ENCODE results near the gene KCNMA1.
"Not testable (repeated sequence)": the region's sequence is repeated elsewhere in the genome, so short reads cannot be mapped to it uniquely, and the experiment has no call there.

Gene KCNMA1

DNA sequence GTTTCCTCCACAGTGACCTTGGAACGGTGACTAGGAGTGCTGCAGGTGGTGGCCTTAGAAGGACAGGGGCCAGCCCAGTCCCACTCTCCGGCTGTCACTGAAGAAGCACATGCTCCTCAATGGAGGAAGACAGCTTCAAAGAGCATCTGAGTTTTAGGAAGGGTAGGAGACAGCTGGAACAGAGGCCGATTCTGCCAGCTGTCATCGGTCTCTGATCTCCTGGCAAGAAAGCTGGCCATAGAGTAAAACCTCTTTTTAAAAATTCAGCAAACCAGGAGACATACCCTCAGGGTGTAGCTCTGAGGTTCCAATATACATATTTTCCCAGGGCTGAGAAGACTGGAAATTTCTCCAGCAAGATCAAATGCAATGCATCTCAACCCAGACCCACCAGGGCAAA is 55.9 kb downstream of the KCNMA1 start:
- Mint-ChIP-seq H3K9me3 (no peaks in the 10 kb centered on the region), H3K27ac (no peak overlapping the region), H3K4me1 (no peaks in the 10 kb centered on the region), H3K4me3 (no peak overlapping the region), H3K36me3 (ENCODE audit: low read depth) (no peaks in the 10 kb centered on the region), H3K27me3 (no peaks in the 10 kb centered on the region)
- no peak for DNase-seq
- no peak for ATAC-seq

DNA sequence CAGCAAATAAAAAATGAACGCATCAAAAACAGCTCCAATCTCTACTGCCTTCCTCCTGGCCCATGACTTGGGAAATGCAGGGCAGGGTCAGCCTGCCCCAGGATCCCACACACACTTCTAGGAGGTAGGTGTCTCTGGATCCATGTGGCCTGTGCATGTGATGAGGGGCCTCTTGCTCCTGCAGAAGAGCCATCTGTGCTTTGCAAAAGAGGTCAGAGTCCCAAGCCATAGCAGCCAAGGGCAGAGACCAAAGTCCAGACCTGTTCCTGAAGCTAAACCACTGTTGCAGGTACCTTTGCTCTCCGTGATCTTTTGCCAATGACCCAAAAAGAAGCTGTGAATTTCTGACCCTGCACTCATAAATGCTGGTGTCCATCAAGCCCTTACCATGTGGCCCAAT is 57.1 kb downstream of the KCNMA1 start:
- Mint-ChIP-seq H3K27me3 (no peaks in the 10 kb centered on the region), H3K9me3 (no peaks in the 10 kb centered on the region), H3K36me3 (ENCODE audit: low read depth) (no peaks in the 10 kb centered on the region), H3K4me1 (no peaks in the 10 kb centered on the region), H3K27ac (no peak overlapping the region), H3K4me3 (no peak overlapping the region)
- no peak for DNase-seq
- ATAC-seq: no peak

DNA sequence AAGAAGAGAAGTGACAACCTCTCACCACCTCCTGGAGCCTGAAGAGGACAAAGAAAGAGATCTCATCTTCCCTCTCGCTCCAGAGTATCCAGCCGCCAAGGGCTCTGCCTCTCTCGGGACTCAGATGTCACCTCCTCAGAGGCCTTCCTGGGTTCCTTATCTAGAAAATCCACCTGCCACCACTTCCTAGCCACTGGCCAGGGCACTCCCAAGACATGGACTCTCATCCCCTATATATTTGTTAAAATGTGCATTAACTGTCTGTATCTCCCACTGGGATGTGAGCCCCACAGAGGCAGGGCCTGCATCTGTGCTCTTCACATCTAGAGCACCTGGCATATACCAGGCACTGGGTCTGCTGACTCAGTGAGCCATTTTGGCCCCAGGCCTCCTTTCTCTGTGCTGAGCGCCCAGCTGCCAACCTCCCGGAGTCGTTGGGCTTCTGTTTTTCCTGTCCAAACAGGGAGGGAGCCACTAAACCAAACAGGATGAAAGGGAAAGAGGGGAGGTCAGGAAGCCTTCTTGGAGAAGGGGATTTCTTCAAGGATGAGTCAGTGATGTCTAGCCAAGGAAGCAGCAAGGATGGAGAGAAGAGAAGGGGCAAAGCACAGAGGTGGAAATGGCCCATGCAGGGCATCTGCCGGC is 58.9 kb downstream of the KCNMA1 start:
- H3K36me3 Mint-ChIP-seq (ENCODE audit: low read depth): no peaks in the 10 kb centered on the region

DNA sequence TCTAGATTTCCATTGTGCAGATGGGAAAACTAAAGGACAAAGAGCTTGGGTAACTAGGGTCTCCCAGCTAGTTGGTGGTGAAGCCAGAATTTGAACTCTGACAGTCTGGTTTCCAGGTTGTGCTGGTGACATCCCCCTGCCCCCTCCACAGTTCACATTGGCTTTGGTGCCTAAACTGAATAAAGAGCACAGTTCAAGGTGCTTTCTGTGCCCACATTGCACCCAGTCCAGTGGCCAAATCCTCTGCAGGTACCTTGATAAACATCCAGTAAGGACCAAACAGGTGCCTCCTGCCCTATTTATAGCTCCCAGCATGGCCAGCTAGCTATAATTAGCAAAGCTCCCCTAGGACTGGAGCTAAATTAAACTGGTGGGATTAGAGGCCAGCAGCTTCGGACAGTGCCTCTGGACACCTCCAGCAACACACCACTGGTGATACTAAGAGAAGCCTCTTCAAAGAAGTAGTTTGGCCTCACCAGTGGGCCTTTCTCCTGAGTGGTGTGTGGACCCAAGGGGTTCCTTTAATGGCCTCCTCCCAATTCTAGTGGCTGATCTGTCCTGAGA is 59.9 kb downstream of the KCNMA1 start:
- Mint-ChIP-seq H3K4me3 (no peak overlapping the region), H3K9me3 (no peaks in the 10 kb centered on the region), H3K27ac (no peak overlapping the region), H3K4me1 (no peaks in the 10 kb centered on the region), H3K36me3 (ENCODE audit: low read depth) (no peaks in the 10 kb centered on the region), H3K27me3 (no peaks in the 10 kb centered on the region)
- DNase-seq (no peak), ATAC-seq (no peak)

More for the DNA sequence above, 58.9 kb downstream of the KCNMA1 start:
- H3K27me3 Mint-ChIP-seq: no peaks in the 10 kb centered on the region
- DNase-seq (no peak), ATAC-seq (no peak)
- H3K27ac Mint-ChIP-seq: no peak overlapping the region
- no peak overlapping the region for H3K4me3 Mint-ChIP-seq
- no peaks in the 10 kb centered on the region for H3K9me3 Mint-ChIP-seq
- no peaks in the 10 kb centered on the region for H3K4me1 Mint-ChIP-seq

DNA sequence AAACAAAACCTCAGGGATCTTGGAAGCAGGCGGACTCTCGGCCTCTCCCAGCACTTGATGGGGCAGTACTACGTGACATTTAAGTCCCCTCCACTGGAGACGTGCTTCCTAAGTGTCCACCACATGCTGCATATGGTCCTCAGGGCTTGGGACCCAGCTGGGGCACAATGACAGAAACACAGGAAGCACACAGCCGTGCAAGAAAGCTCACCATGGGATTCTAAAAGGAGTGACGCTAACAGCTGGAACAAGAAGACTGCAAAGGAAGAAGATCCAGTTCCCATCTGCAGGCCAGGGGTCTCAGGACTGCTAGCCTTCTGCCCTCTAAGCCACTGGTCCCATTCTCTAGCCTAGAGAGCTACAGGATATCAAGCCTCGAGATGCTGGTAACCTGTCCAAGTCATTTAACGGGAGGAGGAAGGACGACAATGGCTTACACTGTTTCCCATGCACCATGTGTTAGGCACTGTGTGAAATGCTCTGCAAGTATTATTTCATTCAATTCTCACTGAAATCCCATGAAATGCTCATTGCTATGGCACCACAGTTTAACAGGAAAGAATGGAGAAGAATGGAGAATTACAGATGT is 61.1 kb downstream of the KCNMA1 start:
- no peaks in the 10 kb centered on the region for H3K4me1 Mint-ChIP-seq
- H3K9me3 Mint-ChIP-seq: no peaks in the 10 kb centered on the region
- H3K27me3 Mint-ChIP-seq: no peaks in the 10 kb centered on the region
- no peak overlapping the region for H3K4me3 Mint-ChIP-seq
- H3K27ac Mint-ChIP-seq: no peak overlapping the region
- DNase-seq (no peak), ATAC-seq (no peak)
- H3K36me3 Mint-ChIP-seq (ENCODE audit: low read depth): no peaks in the 10 kb centered on the region

DNA sequence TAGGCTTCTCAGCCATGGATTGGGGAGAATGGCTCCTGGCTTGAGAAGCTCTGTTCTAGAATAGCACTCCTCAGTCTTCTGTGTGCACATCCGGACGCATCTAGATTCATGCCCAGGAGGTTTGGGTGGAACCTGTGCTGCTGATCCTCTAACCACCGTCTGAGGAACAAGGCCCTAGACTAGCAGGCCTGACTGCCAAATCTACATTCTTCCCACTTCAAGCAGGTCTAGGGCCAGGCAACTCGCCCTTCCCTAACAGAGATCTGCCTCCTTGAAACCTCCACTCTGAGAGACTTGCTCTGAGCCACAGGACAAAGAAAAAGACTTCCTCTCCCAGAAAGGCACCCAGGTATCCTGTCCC is 61.6 kb downstream of the KCNMA1 start:
- ATAC-seq (no peak), DNase-seq (no peak)
- Mint-ChIP-seq H3K27ac (no peak overlapping the region), H3K27me3 (no peaks in the 10 kb centered on the region), H3K4me3 (no peak overlapping the region), H3K4me1 (no peaks in the 10 kb centered on the region), H3K36me3 (ENCODE audit: low read depth) (no peaks in the 10 kb centered on the region), H3K9me3 (no peaks in the 10 kb centered on the region)

DNA sequence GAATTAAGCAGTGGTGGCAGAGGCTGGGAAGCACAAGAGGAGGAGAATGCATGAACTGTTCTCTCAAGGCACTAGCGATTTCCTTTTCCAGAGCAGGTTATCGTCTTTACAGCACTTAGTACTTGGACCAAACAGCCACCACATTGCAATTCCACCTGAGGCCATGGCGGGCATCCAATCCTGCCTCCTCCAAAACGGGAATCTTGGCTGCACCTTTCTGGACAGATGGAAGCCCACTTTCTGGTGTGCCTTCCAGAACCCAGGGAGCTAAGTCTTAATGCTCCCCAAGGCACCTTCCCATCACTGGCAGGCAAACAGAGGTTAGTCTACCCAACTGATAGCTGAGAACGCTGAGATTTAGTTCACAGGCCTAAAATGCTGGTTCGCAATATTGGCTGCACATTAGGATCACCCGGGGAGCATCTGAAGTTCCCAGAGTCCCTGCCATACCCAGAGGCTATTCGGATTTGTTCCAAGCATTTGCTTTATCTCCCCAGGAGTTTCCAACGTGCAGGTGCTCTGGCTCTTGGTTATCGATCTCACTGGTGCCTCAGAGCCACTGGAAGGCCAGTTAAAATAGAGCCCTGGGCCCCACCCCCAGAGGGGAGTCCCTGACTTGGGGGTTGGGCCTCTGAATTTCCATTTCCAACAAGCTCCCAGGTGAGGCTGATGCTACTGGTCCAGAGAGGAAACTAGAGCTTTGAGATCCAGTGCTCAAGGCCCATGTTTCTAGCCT is 62.2 kb downstream of the KCNMA1 start:
- Mint-ChIP-seq H3K36me3 (ENCODE audit: low read depth) (no peaks in the 10 kb centered on the region), H3K27me3 (no peaks in the 10 kb centered on the region), H3K4me1 (no peaks in the 10 kb centered on the region), H3K9me3 (no peaks in the 10 kb centered on the region), H3K27ac (no peak overlapping the region), H3K4me3 (no peak overlapping the region)
- ATAC-seq: no peak
- no peak for DNase-seq

DNA sequence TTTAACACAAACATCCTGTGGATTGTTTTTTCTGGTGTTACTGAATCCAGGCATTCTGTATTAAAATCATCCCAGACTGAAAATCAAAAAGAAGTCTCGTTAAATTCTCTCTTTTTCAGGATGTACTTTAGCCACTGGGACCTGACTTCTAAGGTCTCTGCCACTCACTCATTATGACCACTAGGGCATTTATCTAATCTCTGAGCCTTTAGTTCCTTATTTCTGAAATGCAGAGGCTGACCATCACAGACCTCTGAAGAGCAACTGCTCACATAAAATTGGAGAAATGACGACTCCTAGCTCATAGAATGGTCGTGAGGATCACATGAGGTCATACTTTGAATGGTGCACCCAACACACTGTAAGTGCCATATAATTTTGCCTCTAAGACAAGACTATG is 63.2 kb downstream of the KCNMA1 start:
- Mint-ChIP-seq H3K27ac (no peak overlapping the region), H3K36me3 (ENCODE audit: low read depth) (no peaks in the 10 kb centered on the region), H3K4me3 (no peak overlapping the region), H3K27me3 (no peaks in the 10 kb centered on the region), H3K9me3 (no peaks in the 10 kb centered on the region), H3K4me1 (no peaks in the 10 kb centered on the region)
- ATAC-seq (no peak), DNase-seq (no peak)

DNA sequence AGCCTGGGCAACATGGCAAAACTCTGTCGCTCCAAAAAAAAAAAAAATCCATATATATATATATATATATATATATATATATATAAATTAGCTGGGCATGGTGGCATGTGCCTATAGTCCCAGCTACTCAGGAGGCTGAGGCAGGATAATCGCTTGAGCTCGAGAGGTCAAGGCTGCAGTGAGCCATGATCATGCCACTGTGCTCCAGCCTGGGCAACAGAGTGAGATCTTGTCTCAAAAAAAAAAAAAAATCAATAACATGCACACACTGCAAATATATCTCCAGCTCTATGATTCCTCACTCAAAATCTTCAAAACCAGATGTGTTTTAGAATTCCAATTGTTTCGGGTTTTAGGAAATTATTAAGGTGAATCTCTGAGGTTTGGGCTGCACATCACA is 65.1 kb downstream of the KCNMA1 start:
- H3K4me1 Mint-ChIP-seq; DNase-seq; H3K27ac Mint-ChIP-seq; H3K27me3 Mint-ChIP-seq; H3K9me3 Mint-ChIP-seq; H3K4me3 Mint-ChIP-seq; ATAC-seq; H3K36me3 Mint-ChIP-seq (ENCODE audit: low read depth): not testable (repeated sequence)

DNA sequence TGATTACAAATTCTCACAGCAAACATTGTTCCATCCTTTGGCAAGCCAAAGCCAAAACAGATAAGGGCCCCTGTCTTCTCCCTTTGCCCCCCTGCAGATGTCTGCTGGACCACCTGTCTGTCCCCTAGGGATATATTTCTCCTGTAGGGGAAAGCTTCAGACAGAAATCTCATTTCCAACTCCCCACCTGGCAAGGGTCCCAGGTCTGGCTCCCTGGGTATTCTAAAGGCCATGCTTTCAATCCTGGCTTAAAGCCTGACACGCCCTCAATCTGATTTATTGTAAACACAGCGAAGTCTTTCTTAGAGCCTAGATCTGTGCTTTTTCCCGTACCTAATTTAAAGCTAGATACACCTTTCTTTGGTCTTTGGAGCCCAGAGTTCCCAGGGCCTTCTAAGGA is 66.1 kb downstream of the KCNMA1 start:
- Mint-ChIP-seq H3K9me3 (no peaks in the 10 kb centered on the region), H3K4me3 (no peak overlapping the region), H3K4me1 (no peaks in the 10 kb centered on the region), H3K36me3 (ENCODE audit: low read depth) (no peaks in the 10 kb centered on the region), H3K27me3 (peaks cover 7% of the 10 kb centered on the region), H3K27ac (no peak overlapping the region)
- DNase-seq: no peak
- ATAC-seq: no peak

DNA sequence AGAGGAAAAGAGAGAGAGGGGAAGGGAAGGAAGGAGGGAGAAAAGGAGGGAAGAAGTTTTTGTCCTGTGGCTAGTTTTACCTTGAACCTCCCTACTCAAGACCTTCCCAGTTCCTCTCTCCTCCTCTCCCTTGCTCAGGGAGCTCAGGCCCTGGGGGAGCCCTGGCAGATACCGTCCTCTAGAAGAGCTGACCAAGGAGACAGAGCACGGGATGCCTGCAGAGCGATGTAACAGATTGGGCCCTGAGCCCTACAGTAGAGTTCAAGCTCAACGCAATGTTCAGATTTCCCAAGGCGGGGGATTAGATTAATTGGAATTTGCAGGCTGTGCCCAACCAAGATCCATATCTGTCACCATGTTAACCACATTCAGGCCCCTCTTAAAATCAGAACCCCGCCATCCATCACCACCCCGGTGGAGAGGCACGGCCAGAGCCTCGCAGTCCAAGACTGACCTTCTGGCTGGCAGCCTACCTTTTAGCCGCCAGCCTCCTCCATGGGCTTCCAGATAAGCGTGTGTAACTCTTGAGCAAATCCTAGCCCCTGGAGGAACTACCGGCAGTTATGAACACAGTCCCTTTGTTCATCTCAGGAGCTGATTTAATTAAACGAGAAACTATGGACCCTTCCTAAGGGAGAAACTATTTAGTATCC is 70.6 kb downstream of the KCNMA1 start:
- Mint-ChIP-seq H3K4me1 (no peaks in the 10 kb centered on the region), H3K27ac (no peak overlapping the region), H3K36me3 (ENCODE audit: low read depth) (no peaks in the 10 kb centered on the region), H3K9me3 (no peaks in the 10 kb centered on the region), H3K27me3 (peaks cover 22% of the 10 kb centered on the region), H3K4me3 (no peak overlapping the region)
- DNase-seq (no peak), ATAC-seq (no peak)

DNA sequence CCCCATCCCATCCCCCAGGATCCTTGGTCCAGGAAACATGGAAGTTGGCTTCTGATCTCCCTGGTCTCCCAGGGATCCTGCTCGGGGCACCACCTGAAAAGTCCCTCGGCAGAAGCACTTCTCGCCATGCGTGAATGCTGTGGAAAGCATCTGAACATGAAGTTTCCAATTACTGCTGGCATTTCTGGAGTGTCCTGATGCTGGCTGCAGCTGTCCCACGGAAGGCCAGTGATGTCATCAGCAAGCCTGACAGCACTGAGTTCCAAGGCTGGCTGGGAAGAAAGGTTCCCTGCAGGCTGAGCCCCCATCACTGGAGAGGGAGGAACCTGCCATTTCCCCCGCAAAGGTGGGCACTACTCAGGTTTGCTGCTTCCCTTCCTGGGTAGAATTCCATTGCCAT is 71.4 kb downstream of the KCNMA1 start:
- H3K36me3 Mint-ChIP-seq (ENCODE audit: low read depth): no peaks in the 10 kb centered on the region
- H3K27me3 Mint-ChIP-seq: peaks cover 22% of the 10 kb centered on the region
- ATAC-seq (no peak), DNase-seq (no peak)
- no peaks in the 10 kb centered on the region for H3K9me3 Mint-ChIP-seq
- no peaks in the 10 kb centered on the region for H3K4me1 Mint-ChIP-seq
- no peak overlapping the region for H3K27ac Mint-ChIP-seq
- H3K4me3 Mint-ChIP-seq: no peak overlapping the region

DNA sequence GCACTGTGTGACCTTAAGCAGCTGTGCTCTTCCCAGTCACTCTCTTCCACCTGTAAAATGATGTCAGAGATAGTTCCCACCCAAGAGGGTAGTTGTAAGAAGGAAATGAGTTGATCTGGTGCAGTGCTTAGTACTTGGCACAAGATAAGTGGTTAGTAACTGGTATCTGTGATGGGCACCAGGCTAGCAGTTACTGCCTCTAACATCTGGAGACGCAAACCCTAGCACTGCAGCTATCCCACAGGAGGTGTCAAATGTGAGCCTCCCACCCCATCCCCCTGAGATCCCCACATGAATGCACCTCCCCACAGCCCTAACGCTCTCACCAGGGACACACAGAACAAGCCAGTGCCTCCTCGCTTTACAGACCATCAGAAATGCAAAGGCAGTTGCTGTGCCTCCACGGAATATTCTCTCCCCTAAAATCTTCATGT is 72.0 kb downstream of the KCNMA1 start:
- DNase-seq (no peak), ATAC-seq (no peak)
- Mint-ChIP-seq H3K4me1 (no peaks in the 10 kb centered on the region), H3K9me3 (no peaks in the 10 kb centered on the region), H3K27me3 (peaks cover 22% of the 10 kb centered on the region), H3K36me3 (ENCODE audit: low read depth) (no peaks in the 10 kb centered on the region), H3K4me3 (no peak overlapping the region), H3K27ac (no peak overlapping the region)

DNA sequence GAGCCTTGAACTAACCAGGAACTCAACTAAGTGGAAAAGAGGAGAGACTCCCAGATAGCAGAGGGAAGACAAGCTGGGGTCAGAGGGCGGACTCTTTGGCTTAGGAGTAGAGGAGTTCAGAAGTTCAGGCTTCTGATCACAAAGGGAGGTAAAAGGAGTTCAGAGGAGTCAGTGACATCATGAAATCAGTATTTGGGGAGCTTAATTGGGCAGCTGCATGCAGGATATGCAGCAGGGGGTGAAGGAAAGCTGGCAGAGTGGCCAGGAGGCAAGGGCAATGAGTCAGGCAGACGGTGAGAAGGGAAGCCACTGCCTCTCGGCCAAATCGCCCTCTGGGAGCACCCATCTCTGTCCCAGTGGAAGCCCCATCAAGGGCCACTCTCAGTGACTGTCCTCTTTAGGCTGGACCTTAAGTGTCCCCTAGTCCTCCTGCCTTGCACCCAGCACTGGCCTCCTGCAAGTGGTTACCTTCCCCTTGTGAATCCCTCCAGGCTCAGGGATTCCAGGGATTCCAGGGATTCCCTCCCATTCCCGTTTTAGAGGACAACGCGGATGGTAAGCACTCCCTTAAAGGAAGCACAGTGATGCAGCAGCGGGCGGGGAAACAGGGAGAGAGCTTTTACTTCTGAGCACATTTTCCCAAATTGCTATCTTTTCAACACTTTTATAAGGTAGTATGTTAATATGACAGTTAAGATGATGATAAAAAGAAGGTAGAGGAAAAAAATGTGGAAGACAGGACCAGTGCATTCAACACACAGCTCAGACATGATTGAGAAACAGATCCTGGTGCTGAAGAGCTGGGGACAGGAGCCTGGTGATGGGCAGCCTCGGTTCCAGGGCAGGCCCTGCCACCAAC is 72.6 kb downstream of the KCNMA1 start:
- ATAC-seq (no peak), DNase-seq (no peak)
- H3K4me3 Mint-ChIP-seq: no peak overlapping the region
- H3K27me3 Mint-ChIP-seq: peaks cover 22% of the 10 kb centered on the region
- no peaks in the 10 kb centered on the region for H3K4me1 Mint-ChIP-seq
- H3K27ac Mint-ChIP-seq: no peak overlapping the region
- no peaks in the 10 kb centered on the region for H3K9me3 Mint-ChIP-seq
- H3K36me3 Mint-ChIP-seq (ENCODE audit: low read depth): no peaks in the 10 kb centered on the region
